Activated naive CD4-positive, alpha-beta T cell treated with anti-CD3 and anti-CD28 coated beads, Interleukin-2, amount 50 U/mL, for 24 hours (primary cell): ENCODE measurements around the gene DDX11.
"Not testable (repeated sequence)": the region's sequence is repeated elsewhere in the genome, so short reads cannot be mapped to it uniquely, and the experiment has no call there.

ENCODE experiments used
- H3K27ac Mint-ChIP-seq: one replicate; pipeline ENCODE4 v1.8.0; 2021; ENCODE audit warnings: mild to moderate bottlenecking, mixed read lengths
- H3K27me3 Mint-ChIP-seq: one replicate; pipeline ENCODE4 v1.8.0; 2021; ENCODE audit warnings: mixed read lengths
- H3K36me3 Mint-ChIP-seq: one replicate; pipeline ENCODE4 v1.8.0; 2021; ENCODE audit warnings: mixed read lengths
- H3K4me1 Mint-ChIP-seq: one replicate; pipeline ENCODE4 v1.8.0; 2021; ENCODE audit warnings: mixed read lengths
- H3K4me3 Mint-ChIP-seq: one replicate; pipeline ENCODE4 v1.8.0; 2021; ENCODE audit warnings: mild to moderate bottlenecking, mixed read lengths
- H3K9me3 Mint-ChIP-seq: one replicate; pipeline ENCODE4 v1.8.0; 2021; ENCODE audit warnings: mixed read lengths

DDX11 gene

DNA sequence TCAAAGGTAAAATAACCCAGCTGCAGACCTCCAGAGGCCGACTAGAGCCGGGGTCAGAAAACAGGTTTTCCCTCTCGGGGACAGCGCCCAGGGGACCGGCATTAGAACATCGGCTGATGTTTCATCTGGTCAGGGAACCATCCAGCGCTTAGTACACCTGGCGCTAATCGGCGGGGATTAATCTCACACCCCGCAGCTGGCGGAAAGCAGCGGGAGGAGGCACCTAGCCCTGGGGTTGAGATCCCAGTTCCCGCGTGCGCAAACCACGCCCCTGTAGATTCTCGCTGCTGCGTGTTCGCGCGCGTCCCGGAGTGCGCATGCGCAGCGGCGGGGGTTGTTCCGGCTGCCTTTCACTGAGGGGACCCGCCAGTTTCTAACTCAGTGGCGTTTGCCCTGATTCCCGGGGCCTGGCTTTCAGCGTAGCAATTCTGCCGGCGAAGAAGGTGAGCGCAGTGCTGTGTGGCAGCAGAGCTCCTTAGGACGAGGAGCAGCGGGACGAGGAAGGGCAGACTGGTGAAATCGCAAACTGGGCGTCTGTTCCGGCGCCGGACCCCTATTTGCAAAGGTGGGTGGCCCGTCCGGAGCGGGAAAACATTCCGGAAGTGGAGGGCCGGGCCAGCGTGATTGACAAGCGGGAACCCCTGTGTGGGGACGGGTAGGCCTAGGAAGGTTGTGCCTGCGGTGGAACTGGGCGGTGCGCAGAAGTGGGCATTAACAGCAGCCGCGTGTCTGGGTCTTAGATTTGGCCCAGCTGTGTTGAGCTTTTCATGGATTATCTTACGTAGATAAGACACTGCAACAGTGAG, at the start of gene DDX11:
DDX11 (plus strand) TSS at position 334 of the 806 bp plus-strand sequence. CDS start 4,534 bp downstream, outside the sequence.
- peak within 1 kb of the TSS; percentile 99 for H3K4me3 Mint-ChIP-seq
- H3K27ac Mint-ChIP-seq: peak within 1 kb of the TSS; percentile 99

DNA sequence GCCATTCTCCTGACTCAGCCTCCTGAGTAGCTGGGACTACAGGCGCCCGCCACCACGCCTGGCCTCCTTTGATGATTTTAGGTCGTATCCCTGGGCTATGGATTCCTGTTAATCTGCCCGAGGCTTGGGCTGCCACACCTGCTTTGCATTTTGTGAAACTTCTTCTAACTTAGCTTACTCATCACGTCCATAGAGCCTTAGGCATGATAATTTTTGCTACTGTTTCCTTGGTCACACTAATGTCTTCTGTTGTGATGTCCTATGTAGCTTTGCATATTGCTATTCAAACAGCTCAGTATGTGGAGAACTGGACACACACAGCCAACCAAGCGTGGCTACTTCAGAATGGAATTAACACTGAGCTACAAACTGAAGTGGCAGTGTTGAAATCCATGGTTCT, 47.5 kb upstream of the DDX11 start:
- no peak overlapping the region for H3K4me3 Mint-ChIP-seq
- H3K27ac Mint-ChIP-seq: no peak overlapping the region
- no peaks in the 10 kb centered on the region for H3K36me3 Mint-ChIP-seq
- H3K9me3 Mint-ChIP-seq: no peaks in the 10 kb centered on the region
- no peaks in the 10 kb centered on the region for H3K4me1 Mint-ChIP-seq
- no peaks in the 10 kb centered on the region for H3K27me3 Mint-ChIP-seq

More for the DNA sequence above, at the start of gene DDX11:
- H3K27me3 Mint-ChIP-seq, H3K9me3 Mint-ChIP-seq, H3K36me3 Mint-ChIP-seq: not testable (repeated sequence)
- peaks cover 27% of the 10 kb centered on the region for H3K4me1 Mint-ChIP-seq

DNA sequence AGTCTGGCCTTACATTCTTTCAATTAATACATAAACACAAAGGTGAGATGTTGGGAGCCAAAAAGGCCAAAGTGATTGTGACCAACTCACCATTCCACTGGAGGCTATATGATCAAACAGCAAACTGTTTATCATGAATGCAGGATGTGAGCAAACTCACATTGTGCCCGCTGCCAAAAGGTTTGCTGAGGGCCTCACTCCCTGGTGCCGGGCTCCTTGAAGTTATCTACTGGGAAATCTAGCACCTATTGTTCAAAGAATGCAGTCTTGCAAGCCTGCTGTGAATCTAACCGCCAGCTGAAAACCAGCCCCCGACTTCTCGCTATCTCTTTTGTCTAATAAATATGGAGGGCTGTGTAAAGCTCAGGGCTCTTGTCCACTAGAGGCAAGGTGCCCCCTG, 46.7 kb upstream of the DDX11 start:
- not testable (repeated sequence) for H3K4me3 Mint-ChIP-seq, H3K36me3 Mint-ChIP-seq, H3K27me3 Mint-ChIP-seq, H3K4me1 Mint-ChIP-seq, H3K9me3 Mint-ChIP-seq, H3K27ac Mint-ChIP-seq

DNA sequence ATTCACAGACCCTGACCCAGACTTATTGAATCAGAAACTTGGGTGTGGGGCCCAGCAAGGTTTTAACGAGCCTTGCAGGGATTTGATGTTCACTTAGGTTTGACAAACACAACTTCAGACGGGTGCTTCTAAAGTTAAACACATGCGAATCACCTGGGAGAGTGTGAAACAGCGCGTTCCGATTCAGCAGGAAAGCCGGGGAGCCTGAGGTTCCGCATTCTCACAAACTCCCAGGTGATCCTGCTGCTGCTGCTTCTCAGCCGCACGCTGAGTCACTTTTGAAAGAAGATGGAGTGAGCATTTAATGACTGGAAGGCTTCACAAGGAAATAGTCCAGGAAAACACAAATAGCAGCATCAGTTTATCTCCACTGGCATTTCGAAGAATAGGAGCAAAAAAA, 44.2 kb upstream of the DDX11 start:
- Mint-ChIP-seq H3K27me3 (no peaks in the 10 kb centered on the region), H3K36me3 (no peaks in the 10 kb centered on the region), H3K9me3 (no peaks in the 10 kb centered on the region), H3K4me3 (no peak overlapping the region), H3K27ac (no peak overlapping the region), H3K4me1 (no peaks in the 10 kb centered on the region)

DNA sequence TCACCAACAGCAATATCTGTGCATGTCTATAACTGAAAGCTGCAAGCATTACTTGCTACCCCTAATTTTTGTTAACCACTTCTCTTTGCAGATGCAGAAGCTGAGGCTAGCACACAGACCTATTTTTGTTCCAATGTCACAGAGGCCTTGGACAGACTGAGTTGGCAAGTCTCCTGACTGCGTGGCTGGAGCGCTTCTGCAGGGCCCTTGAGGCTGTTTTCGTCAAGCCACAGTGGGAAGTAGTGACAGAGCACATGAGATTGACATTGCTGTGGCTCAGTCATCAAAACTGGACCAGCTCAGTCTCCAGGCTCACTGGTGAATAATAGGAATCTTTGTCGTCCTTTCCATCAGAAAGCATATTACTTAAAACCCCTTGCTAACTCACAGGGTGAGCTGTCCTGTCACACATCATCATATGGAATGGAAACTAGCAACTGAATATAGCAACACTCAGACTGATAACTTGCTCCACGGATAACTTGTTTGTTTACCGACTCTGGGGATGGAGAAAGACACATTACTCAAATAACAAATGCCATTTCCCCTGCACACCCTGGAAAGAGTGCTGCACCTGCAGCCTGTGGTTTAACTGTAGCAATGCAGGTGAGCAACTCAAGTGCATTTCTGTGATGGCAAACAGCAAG, 43.6 kb upstream of the DDX11 start:
- Mint-ChIP-seq H3K27ac (no peak overlapping the region), H3K36me3 (no peaks in the 10 kb centered on the region), H3K4me1 (no peaks in the 10 kb centered on the region), H3K9me3 (no peaks in the 10 kb centered on the region), H3K27me3 (no peaks in the 10 kb centered on the region), H3K4me3 (no peak overlapping the region)

DNA sequence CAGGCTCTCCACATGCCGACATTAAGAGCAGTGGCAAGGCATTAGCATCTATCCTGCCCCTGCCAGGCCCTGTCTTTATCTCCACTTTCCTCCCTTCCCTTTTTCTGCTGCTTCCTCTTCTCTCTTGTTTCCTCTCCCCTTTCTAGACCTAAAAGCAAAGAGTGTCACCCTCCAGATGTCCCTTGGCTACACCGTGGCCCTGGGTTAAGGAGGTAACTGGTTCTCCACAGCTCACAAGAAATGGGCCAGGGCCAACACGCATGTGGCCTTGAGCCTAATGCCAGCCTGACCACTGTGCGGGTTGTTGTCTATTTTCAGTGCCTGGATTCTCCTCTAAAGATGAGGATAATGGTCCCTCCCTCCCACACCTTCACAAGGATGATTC, 41.7 kb upstream of the DDX11 start:
- Mint-ChIP-seq H3K4me1 (no peaks in the 10 kb centered on the region), H3K4me3 (no peak overlapping the region), H3K9me3 (no peaks in the 10 kb centered on the region), H3K27me3 (peaks cover 4% of the 10 kb centered on the region), H3K36me3 (no peaks in the 10 kb centered on the region), H3K27ac (no peak overlapping the region)

DNA sequence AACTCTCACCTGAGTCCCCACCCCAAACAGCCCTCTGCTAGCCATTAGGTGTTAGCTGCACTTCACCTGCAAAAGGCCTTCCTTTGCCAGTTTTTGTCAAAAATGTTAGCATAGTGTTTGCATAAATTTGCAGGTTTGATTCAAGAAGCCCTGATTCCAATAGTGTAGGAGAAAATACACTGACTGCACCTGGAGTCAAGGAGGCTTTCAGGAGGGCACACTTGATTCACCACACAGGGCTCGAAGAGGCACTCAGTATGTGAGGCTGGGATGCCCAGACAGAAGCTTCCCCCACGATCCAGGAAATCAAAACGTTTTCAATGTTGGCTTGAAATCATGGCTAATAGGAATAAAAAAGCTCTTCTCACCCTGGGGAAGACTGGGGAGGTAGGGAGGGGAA, 40.5 kb upstream of the DDX11 start:
- no peaks in the 10 kb centered on the region for H3K9me3 Mint-ChIP-seq
- H3K4me1 Mint-ChIP-seq: no peaks in the 10 kb centered on the region
- H3K36me3 Mint-ChIP-seq: no peaks in the 10 kb centered on the region
- H3K27me3 Mint-ChIP-seq: peaks cover 7% of the 10 kb centered on the region
- H3K4me3 Mint-ChIP-seq: no peak overlapping the region
- no peak overlapping the region for H3K27ac Mint-ChIP-seq

DNA sequence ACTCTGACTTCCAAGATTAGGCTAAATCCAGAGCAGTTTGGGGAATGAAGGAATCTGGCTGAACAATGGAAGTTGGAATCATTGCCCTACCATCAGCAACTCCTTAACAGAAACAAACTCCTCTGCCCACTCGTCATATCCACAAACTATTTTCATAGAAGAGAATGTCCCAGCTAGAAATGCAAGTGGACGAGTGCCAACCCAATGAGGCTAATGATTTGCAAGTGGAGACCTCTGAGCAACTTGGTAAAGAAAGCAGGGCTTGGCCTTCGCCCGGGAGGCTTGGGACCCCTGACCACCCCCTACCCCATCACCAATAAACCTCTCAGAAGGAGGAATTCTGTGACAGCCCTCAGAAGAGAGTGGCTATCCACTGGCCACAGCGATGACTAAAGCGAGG, 40.0 kb upstream of the DDX11 start:
- H3K4me1 Mint-ChIP-seq: no peaks in the 10 kb centered on the region
- H3K4me3 Mint-ChIP-seq: no peak overlapping the region
- no peak overlapping the region for H3K27ac Mint-ChIP-seq
- H3K36me3 Mint-ChIP-seq: no peaks in the 10 kb centered on the region
- H3K27me3 Mint-ChIP-seq: peaks cover 7% of the 10 kb centered on the region
- no peaks in the 10 kb centered on the region for H3K9me3 Mint-ChIP-seq

DNA sequence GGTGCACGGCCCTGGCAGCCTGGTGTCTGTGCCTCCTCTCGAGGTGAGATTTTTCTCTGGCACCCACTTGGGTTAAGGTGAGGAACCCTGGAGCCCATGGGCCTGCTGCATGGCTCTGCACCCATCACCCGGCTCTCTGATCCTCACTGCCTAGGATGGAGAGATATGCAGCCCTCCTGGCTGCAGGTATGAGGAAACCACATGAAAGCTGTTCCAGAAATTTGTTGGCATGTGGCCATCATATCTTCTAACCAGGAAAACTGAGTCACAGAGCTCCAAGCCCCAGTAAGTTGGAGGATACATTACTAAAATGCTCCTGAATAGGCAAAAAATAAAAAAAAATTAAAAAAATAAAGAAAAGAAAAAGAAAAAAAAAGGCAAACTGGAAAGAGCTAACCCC, 39.3 kb upstream of the DDX11 start:
- no peaks in the 10 kb centered on the region for H3K36me3 Mint-ChIP-seq
- no peak overlapping the region for H3K4me3 Mint-ChIP-seq
- H3K27me3 Mint-ChIP-seq: peaks cover 7% of the 10 kb centered on the region
- no peak overlapping the region for H3K27ac Mint-ChIP-seq
- H3K4me1 Mint-ChIP-seq: no peaks in the 10 kb centered on the region
- no peaks in the 10 kb centered on the region for H3K9me3 Mint-ChIP-seq

DNA sequence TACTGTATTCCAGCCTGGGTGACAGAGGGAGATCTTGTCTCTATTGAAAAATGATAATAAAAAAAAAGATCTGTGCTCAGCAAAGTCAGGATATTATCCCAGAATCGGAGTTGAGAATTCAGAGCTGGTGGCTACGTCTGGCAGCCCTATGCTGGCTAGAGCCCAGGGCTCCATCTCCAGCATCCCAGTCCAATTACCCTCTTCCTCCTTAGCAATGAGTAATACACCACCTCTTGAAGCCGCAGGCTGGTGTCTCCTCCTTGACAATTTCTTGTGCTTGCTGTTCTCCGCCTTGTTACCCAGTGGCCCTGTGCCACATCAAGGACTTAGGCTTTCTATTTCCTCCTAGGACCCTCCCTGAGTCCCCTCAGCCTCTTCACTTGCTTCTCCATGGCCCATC, 38.4 kb upstream of the DDX11 start:
- Mint-ChIP-seq H3K27ac (no peak overlapping the region), H3K27me3 (peaks cover 7% of the 10 kb centered on the region), H3K9me3 (no peaks in the 10 kb centered on the region), H3K36me3 (no peaks in the 10 kb centered on the region), H3K4me1 (no peaks in the 10 kb centered on the region), H3K4me3 (no peak overlapping the region)

DNA sequence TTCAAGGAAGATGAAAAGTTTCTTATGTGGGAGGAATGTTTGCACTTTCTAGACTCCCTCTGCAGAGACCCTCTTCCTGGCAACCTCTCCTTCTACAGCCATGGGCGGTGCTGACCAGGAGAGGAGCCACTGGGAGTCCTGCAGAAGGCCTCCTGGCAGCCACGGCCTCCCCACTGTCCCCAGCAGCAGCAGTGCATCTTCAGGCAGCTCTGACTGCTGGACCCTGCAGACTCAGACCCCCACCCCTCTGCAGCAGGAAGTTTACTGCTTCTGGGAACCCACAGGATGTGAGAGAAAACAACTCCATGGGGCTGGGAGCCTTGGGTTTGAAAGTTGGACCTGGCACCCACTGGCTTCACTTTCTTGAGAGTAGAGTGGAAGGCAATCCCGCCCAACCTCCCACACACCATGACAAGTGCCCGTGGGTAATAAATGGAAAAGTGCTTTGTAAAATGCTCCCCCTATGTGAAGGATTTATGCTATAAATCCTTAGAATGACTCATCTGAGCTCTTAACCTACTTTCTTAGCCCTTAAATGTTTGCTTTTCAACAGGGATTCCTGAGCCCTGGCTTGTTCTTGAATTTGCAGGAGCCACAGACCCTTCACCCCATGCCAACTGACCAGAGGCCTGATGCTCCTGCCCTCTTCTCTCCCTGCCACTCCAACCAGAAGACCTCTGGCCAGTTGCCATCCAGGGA, 37.5 kb upstream of the DDX11 start:
- Mint-ChIP-seq H3K36me3 (no peaks in the 10 kb centered on the region), H3K27ac (no peak overlapping the region), H3K4me3 (no peak overlapping the region), H3K4me1 (no peaks in the 10 kb centered on the region), H3K27me3 (peaks cover 7% of the 10 kb centered on the region), H3K9me3 (no peaks in the 10 kb centered on the region)

DNA sequence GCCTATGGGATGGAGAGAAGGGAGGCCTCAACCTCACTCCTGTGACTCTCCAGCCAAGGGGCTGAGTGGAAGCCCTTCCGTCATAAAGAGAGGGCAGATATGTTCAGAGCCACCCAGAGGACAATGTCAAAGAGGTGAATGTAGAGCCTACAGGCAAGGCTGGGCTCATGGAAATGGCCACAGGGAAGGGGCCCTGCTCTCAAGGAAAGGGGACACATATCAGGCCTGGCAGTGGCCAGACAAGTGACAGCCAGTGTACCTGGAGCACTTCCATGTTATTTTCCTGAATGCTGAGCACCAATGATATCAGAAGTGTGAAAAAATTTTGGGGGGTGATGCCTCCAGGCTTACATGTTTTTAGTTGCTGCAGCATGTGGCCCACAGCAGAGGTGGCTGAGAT, 36.6 kb upstream of the DDX11 start:
- Mint-ChIP-seq H3K4me3 (no peak overlapping the region), H3K9me3 (no peaks in the 10 kb centered on the region), H3K27ac (no peak overlapping the region), H3K27me3 (peaks cover 7% of the 10 kb centered on the region), H3K36me3 (no peaks in the 10 kb centered on the region), H3K4me1 (no peaks in the 10 kb centered on the region)

DNA sequence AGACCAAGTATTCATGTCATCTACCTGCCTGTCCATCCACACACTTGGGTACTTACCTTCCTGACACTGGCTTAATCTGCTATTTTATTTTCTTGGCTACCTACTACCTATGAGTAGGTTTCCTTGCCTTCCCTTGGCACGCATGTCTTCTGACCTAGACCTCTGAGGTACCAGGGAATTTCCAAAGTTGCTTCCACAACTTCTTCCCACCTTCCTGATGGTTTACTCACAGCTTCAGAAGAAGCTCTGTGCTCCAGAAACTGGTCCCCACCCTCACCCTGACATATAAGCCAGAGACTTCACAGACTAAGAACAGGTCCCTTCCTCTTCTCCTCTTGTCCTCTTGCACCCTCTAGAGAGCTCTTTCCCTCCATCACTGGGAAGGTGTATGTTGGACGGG, 35.7 kb upstream of the DDX11 start:
- Mint-ChIP-seq H3K9me3 (no peaks in the 10 kb centered on the region), H3K4me3 (no peak overlapping the region), H3K36me3 (no peaks in the 10 kb centered on the region), H3K27me3 (peaks cover 7% of the 10 kb centered on the region), H3K4me1 (no peaks in the 10 kb centered on the region), H3K27ac (no peak overlapping the region)

DNA sequence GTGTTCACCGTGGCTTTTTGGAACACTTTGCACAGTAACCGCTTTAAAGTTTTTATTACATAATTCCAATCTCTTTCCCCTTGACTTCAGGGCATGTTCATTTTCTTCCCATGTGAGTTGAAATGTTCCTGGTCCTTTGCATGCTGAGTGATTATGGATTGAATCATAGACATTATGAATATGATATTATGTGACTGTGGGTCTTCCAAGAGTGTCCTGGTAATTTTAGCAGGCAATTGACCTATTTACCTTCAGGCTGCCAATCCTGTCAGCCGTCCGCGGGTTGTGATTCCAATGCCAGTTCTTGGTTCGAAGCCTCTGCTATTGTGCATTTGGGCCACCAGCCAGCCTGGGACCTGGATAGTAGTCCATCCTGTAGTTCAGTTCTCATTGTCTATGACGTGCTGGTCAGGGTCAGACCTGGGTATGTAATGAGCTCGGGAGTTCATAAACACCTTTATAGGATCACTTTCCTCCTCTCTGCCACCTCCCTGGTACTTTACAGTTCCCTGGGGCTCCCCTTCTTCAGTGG, 32.6 kb upstream of the DDX11 start:
- Mint-ChIP-seq H3K4me3 (no peak overlapping the region), H3K4me1 (no peaks in the 10 kb centered on the region), H3K9me3 (no peaks in the 10 kb centered on the region), H3K27ac (no peak overlapping the region), H3K36me3 (no peaks in the 10 kb centered on the region), H3K27me3 (peaks cover 2% of the 10 kb centered on the region)

DNA sequence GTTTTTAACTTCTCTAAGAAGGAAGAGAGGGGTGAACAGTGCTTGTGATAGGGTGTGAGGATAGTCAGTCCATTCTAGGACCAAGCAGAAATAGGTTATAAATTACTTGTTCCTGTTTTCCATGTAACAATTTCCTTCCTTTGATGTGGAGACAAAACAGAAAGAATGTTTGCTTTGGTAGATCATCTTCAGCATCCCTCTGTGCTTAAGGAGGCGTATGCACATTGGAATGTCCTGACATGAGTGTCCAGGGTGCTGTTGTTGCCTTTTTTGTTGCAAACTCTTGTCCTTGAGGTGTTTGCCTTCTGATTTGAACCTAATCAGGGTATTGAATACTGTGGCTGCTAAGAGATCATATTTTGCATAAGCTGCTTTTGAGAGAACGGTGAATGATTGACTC, 23.5 kb upstream of the DDX11 start:
- H3K4me1 Mint-ChIP-seq: peaks cover 13% of the 10 kb centered on the region
- not testable (repeated sequence) for H3K36me3 Mint-ChIP-seq, H3K9me3 Mint-ChIP-seq, H3K4me3 Mint-ChIP-seq, H3K27ac Mint-ChIP-seq, H3K27me3 Mint-ChIP-seq

DNA sequence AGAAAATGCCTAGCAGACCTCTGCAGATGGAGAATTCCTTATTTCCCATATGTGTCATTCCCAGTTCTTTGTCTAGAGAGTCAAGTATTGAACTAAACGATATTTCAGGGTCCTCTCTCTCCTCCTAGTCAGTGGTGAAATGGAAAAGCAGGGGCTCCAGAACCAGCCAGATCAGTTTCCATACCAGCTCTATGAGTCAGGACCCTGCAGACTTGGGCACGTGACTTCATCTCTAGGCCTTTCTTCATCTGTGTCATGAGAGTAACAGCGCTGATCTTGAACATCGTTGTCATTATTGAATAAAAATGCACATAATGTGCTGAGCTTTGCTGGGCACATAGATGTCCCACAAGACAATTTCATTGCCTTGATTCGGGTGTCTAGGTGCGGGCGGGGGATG, 23.1 kb upstream of the DDX11 start:
- not testable (repeated sequence) for H3K27me3 Mint-ChIP-seq, H3K4me3 Mint-ChIP-seq, H3K27ac Mint-ChIP-seq, H3K36me3 Mint-ChIP-seq, H3K9me3 Mint-ChIP-seq
- H3K4me1 Mint-ChIP-seq: peaks cover 13% of the 10 kb centered on the region
